GM20000 (cell line): Measurements from ENCODE around the gene OR51B5.
"Not testable (repeated sequence)": the region's sequence is repeated elsewhere in the genome, so short reads cannot be mapped to it uniquely, and the experiment has no call there.

Experiments
- DNase-seq: peaks from one replicate; pipeline ENCODE4 v3.0.0; 2012; ENCODE audit warnings: low spot score
- TF ChIP-seq, protein P1 (sequence below): IDR thresholded peaks from 2 replicates; pipeline ENCODE4 v1.5.1; 2012; ENCODE audit warnings: mild to moderate bottlenecking, control low read depth; ENCODE audit errors: extremely low read depth, missing control alignments

OR51B5 gene

DNA sequence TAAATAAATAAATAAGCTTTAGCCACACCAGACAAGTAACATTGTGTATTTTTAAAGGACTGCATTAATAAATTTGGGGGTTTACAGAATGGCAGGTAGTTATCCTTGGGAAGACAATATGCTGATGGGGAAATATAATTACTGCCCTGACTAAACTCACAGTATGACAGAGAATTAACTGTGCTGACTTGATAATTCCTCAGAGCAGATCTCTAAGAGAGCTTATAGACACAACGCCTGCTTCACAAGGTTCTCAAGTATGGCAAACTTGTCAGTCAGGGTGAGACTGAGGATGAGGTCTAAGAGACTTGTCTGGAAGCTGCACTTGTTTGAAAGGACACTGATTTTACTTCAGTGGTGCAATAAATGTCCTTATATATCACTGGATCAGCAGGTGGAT lies 44.9 kb downstream of the OR51B5 start:
- TF ChIP-seq, protein P1, sequence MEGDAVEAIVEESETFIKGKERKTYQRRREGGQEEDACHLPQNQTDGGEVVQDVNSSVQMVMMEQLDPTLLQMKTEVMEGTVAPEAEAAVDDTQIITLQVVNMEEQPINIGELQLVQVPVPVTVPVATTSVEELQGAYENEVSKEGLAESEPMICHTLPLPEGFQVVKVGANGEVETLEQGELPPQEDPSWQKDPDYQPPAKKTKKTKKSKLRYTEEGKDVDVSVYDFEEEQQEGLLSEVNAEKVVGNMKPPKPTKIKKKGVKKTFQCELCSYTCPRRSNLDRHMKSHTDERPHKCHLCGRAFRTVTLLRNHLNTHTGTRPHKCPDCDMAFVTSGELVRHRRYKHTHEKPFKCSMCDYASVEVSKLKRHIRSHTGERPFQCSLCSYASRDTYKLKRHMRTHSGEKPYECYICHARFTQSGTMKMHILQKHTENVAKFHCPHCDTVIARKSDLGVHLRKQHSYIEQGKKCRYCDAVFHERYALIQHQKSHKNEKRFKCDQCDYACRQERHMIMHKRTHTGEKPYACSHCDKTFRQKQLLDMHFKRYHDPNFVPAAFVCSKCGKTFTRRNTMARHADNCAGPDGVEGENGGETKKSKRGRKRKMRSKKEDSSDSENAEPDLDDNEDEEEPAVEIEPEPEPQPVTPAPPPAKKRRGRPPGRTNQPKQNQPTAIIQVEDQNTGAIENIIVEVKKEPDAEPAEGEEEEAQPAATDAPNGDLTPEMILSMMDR, result no peak
- DNase-seq, result no peak

DNA sequence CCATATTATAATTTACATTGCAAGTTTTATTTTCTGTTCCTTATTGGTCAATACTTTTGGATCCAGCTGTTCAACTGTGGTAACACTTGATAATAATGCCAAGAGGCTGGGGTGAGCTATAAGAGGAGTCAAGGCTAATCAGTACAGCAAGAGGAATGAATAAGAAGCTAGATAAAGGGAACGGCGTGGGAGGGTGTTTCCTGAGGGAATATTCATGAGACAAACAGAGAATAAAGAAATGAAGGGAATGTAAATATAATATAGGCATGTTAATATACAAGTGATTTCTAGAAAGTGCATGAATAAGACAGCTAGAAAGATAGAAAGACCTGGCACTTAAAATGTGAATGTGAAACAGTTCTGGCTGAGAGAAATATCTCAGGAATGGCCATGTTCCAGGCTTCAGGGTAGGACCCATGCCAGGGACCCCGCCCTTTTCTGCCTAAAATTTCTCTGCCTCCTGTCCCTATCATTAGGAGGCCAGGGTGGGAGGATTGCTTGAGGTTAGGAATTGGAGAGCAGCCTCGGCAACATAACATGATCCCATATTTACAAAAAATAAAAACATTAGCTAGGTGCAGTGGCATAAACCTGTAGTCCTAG lies 45.5 kb downstream of the OR51B5 start:
- no peak for DNase-seq
- TF ChIP-seq, protein P1, result no peak

DNA sequence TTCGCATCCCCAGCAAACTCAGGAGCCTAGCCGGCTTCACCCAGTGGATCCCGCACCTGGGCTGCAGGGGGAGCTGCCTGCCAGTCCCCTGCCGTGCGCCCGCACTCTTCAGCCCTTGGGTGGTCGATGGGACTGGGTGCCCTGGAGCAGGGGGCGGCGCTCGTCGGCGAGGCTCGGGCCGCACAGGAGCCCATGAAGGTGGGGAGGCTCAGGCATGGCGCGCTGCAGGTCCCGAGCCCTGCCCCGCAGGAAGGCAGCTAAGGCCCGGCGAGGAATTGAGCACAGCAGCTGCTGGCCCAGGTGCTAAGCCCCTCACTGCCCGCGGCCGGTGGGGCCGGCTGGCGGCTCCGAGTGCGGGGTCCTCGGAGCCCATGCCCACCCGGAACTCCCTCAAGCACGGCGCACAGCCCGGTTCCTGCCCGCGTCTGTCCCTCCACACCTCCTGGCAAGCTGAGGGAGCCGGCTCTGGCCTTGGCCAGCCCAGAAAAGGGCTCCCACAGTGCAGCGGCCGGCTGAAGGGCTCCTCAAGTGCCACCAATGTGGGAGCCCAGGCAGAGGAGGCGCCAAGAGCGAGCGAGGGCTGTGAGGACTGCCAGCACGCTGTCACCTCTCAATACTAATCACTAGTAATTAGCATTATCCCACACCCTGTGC lies 48.9 kb downstream of the OR51B5 start:
- DNase-seq, result not testable (repeated sequence)

DNA sequence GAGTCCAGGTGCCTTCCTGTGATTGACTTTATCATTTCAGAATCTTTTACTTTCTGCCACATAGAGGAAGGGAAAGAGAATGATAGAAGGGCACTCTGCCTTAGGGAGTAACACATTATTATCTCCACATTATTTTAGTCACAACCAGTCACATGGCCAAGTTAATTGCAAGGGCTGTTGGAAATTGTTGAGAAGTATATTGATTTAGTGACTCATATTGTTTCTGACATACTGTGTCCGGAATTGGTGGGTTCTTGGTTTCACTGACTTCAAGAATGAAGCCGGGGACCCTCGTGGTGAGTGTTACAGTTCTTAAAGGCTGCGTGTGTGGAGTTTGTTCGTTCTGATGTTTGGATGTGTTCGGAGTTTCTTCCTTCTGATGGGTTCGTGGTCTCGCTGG lies 50.3 kb downstream of the OR51B5 start:
- TF ChIP-seq, protein P1, result no peak

More for the DNA sequence above, 50.3 kb downstream of the OR51B5 start:
- DNase-seq, result no peak
